ENCODE measurements around the gene ZNF385A. TPM values are rescaled to one million over a fixed set of nuclear protein-coding genes. Genes with fewer than 3 reads are reported as not detected.

ZNF385A gene
- total RNA-seq, 1 donor from 2014 or later, result 7.1 TPM

- Histone ChIP-seq H3K4me1 (peaks cover 90% of the 10 kb centered on the region), H3K9me3 (replicated peaks) (no peaks in the 10 kb centered on the region), H3K4me3 (no peak overlapping the region), H3K36me3 (no peaks in the 10 kb centered on the region), H3K27ac (replicated peaks) (peak overlapping the region; percentile 89), H3K27me3 (ENCODE audit: low read depth) (no peaks in the 10 kb centered on the region)
- no peak for TF ChIP-seq CTCF (IDR thresholded peaks at IDR 0.05; ENCODE audit: borderline replicate concordance)
- intact Hi-C loops (cut with micrococcal nuclease), result no loop called here
- DNase-seq, result peak; percentile 63
Observed at GRCh38 chr12:54374562-54375258, 9.8 kb downstream of the ZNF385A start.

DNA sequence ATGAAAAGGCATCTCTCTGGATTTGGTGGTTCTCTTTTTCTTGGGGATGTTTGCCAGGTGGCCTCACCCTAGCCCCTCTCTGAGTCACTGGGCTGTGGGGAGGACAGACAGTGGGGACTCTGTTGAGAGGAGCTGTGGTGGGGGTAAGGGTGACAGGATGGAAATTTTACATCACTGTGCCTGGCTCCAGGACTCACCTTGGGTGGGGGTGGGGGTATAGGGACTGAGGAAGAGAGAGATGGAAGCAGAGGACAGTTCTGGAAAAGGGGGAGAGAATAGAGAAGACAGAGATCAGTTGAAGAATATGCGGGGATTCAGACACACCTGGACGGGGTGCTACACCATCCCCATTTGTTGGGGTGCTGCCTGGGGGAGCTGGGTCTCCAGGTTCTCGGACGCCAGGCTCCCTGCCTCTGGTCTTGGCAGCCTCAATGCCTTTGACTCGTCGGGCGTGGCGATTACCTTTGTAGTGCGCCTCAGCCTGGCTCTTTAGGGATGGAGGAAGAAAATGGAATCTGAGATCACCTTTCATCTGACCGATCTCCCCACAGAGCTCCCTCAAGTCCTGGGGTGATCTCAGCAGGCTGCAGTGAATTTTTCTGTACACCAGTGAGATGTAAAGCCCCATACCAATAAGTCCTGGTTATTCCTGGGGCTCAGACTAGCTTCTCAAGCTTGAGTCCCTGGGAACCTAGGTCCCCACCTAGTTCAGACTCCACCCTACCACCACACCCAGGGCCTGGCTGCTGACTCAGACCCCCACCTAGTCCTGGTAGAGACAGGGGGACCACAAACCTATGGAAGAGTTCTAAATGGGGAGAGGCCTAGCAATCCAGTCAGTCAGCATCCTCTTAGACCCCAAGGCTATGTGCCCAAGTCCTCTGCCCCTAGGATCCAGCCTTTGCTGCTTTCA, 10.6 kb downstream of the ZNF385A start:
- Histone ChIP-seq H3K27me3 (ENCODE audit: low read depth) (no peaks in the 10 kb centered on the region), H3K4me3 (no peak overlapping the region), H3K36me3 (no peaks in the 10 kb centered on the region), H3K4me1 (peaks cover 93% of the 10 kb centered on the region), H3K27ac (replicated peaks) (peak overlapping the region; percentile 89), H3K9me3 (replicated peaks) (no peaks in the 10 kb centered on the region)
- no peak for TF ChIP-seq CTCF (IDR thresholded peaks at IDR 0.05; ENCODE audit: borderline replicate concordance)
- DNase-seq, result no peak
- intact Hi-C loops (cut with micrococcal nuclease), result no loop called here

DNA sequence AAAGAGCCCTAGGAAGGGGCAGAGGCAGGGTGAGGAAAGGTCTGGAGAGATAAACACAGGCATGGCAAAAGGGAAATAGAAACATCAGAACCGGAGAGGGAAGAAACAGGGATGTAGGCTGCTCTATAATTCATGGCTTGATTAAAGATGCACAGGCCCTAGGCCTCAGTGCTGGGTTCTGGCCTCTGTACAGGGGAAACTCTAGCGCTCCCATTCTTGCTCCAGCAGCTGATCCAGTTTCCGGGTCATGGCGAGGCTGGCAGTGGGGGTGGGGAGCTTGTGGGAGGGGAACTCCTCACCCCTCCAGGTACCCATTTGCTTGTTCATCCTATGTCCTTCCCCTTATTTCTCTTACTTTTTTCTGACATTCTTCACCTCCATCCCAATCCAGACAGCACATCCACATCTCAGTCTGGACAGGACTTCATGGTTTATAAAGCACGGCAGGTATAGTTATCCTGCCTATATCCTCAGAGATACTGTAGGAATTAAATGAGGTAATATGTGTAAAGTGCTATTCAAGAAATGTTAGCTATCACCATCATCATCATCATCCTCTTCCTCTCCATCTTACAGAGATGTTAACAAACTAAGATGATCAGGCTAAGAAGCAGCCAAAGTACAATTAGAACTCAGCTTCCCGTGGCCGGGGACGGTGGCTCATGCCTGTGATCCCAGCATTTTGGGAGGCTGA, 12.3 kb downstream of the ZNF385A start:
- Histone ChIP-seq H3K4me3 (no peak overlapping the region), H3K9me3 (replicated peaks) (no peaks in the 10 kb centered on the region), H3K4me1 (peaks cover 88% of the 10 kb centered on the region), H3K27me3 (ENCODE audit: low read depth) (no peaks in the 10 kb centered on the region), H3K27ac (replicated peaks) (peak overlapping the region; percentile 89), H3K36me3 (no peaks in the 10 kb centered on the region)
- intact Hi-C loops (cut with micrococcal nuclease), result no loop called here
- no peak for TF ChIP-seq CTCF (IDR thresholded peaks at IDR 0.05; ENCODE audit: borderline replicate concordance)
- DNase-seq, result no peak

DNA sequence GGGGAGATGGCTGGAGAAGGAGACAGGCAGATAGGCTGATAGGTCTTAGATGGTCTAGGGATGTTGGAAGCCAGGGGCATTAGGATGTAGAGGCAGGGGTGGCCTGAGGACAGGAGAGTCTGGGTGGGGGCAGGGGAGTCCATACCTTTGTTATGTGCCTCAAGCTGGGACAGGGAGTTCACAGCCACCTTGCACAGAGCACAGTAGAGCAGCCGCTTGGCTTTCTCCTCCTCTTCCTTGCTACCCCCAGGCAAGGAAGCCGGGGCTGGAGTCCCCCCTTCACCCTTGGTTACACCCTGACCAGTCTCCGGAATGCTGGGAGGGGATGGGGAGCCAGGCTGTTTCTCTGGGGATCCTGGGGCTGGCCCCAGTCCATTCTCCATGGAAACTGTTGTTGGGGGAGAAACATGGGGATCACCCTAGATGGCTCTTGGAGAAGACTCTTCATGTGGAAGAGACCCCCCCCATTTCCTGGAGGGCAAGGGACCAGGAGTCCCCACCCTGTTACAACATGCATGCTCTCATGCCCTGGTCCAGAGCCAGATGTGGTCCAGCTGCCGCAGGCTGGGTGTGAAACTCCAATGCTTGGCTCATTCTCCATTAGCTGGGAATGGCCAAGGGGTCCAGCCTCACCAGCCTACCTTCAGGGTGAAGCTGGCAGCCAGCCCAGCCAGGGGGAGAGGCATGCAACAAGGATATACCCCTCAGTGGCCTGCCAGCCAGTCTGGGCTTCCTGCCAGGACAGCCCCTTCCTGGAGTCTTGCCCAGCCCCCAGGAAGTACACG, 13.0 kb downstream of the ZNF385A start:
- H3K27me3 ChIP-seq (ENCODE audit: low read depth), result no peaks in the 10 kb centered on the region
- H3K4me1 ChIP-seq, result peaks cover 81% of the 10 kb centered on the region
- H3K4me3 ChIP-seq, result peak overlapping the region; percentile 65
- DNase-seq, result peak; percentile 79
- intact Hi-C loops (cut with micrococcal nuclease), result no loop called here
- TF ChIP-seq CTCF (IDR thresholded peaks at IDR 0.05; ENCODE audit: borderline replicate concordance), result no peak
- no peaks in the 10 kb centered on the region for H3K36me3 ChIP-seq
- peak overlapping the region; percentile 89 for H3K27ac ChIP-seq (replicated peaks)
- H3K9me3 ChIP-seq (replicated peaks), result no peaks in the 10 kb centered on the region

All from left ventricle myocardium inferior (tissue), 1 donor.